IPS DF 6.9 (cell line): ENCODE data around the gene ARHGEF10L.

Experiments
- DNase-seq: peaks from one replicate; pipeline ENCODE4 v3.0.0-alpha.2; 2013; ENCODE audit warnings: low read depth, low spot score
- H3K27ac ChIP-seq: one replicate; pipeline ENCODE4 v1.5.1; 2013; ENCODE audit warnings: low read length, control low read depth
- H3K27me3 ChIP-seq: 2 replicates; pipeline ENCODE4 v1.6.1; 2013; ENCODE audit warnings: mild to moderate bottlenecking, low read length; ENCODE audit not compliant: control insufficient read depth, insufficient read depth
- H3K36me3 ChIP-seq: 2 replicates; pipeline ENCODE4 v1.6.1; 2013; ENCODE audit warnings: low read length; ENCODE audit not compliant: control insufficient read depth, insufficient read depth
- H3K4me1 ChIP-seq: 2 replicates; pipeline ENCODE4 v1.6.1; 2013; ENCODE audit warnings: low read length; ENCODE audit not compliant: control insufficient read depth, insufficient read depth
- H3K4me3 ChIP-seq: 2 replicates; pipeline ENCODE4 v1.5.1; 2013; ENCODE audit warnings: mild to moderate bottlenecking, low read length
- H3K9me3 ChIP-seq: 2 replicates; pipeline ENCODE4 v1.6.1; 2013; ENCODE audit warnings: low read length, inconsistent platforms; ENCODE audit not compliant: control insufficient read depth, insufficient read depth
- WGBS: extraction: QIAGEN DNeasy Blood & Tissue Kit; methylation state at CpG from one replicate; pipeline ENCODE4 v1.1.7; 2013; ENCODE audit warnings: mixed read lengths, missing lambda C conversion rate; ENCODE audit not compliant: insufficient read length, insufficient coverage; 5-methylcytosine and 5-hydroxymethylcytosine counted together

The ARHGEF10L gene

DNA sequence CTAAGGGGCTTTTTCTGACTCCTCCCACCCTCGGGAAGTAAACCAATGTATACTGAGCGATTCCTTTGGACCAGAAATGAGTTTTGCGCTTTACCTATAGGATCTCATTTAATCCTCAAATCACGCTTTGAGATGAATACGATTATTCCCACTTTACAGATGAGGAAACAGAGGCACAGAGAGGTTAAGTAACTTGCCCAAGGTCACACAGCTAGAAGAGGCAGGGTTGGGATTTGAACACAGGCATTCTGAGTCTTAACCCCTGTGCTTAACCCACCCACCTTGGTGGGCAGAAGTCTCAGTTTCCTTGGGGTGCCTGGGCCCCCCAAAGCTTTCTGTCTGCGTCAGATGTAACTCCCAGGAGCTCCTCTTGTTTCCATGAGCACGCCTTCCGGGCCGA, 129.8 kb downstream of the ARHGEF10L start:
- peaks cover 9% of the 10 kb centered on the region; the same call in 1 of the 2 replicates for H3K36me3 ChIP-seq
- DNase-seq: no peak
- no peak overlapping the region for H3K4me3 ChIP-seq
- H3K27me3 ChIP-seq: no peaks in the 10 kb centered on the region
- H3K9me3 ChIP-seq: no peaks in the 10 kb centered on the region
- peaks cover 3% of the 10 kb centered on the region for H3K4me1 ChIP-seq
- no peak overlapping the region for H3K27ac ChIP-seq
- no CpG with 5 or more reads among the region's 9 CpGs for WGBS

DNA sequence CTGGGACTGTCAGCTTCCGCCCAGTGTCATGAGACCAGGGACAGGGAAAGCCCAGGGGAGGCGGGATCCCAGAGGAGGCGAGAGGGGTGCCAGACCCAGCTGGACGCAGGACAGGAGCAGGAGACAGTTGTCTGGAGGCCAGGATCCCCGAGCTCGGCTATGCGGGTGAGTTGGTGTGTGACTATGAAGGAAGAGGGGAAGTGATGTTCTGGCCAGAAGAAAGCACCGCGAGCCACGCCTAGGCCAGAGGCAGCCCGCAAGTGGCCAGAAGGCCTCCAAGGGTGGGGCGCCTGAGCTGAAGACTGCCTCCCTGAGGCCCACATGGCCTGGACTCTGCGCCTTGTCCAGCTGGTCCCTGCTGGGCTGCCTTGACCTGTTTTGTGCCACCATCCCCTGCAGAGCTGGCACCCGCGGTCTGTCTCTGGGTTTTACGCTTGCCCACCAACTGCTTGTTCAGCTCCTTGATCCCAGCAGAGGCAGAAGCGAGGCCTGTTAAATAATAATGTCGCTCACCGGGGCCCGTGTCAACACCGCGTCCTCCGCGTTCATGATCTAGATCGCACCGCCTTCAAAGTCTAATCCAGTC, 130.5 kb downstream of the ARHGEF10L start:
- no peak for DNase-seq
- no peak overlapping the region for H3K27ac ChIP-seq

DNA sequence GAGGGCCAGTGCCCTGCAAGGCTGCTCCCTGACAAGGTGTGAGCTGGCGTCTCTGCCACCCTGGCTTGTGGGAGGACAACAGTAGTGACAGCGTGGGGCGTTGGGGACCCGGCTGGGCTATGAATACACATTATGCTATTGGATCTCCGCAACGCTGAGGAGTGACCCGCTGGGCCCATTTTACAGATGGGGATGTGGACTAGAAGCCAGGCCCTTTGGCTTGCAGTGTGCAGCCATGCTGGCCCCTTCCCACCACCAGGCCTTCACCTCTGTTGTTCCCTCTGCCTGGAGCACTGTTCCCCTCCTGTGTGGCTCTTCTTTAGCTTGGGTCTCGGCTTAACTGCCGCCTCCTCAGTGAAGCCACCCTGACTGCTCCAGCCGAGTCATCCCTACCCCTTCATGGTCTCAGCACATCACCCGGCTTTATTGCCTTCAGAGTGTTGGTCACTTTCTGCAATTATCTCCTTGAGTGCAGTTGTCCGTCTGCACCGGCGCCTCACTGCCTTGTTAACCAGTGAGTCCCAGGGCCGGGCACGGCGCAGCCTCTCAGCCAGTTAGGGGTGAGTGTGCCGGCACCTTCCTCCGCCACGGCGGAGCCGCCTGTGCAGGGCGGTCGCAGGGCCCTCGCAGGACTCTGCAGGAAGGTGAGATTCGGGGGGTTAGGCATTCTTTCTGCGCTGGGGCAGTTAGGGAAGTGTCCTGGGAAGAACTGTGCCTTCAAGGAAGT, 131.3 kb downstream of the ARHGEF10L start:
- no CpG with 5 or more reads among the region's 27 CpGs for WGBS
- Histone ChIP-seq H3K36me3 (peaks cover 7% of the 10 kb centered on the region; the same call in 1 of the 2 replicates), H3K4me3 (no peak overlapping the region), H3K9me3 (no peaks in the 10 kb centered on the region), H3K27me3 (no peaks in the 10 kb centered on the region), H3K4me1 (peaks cover 3% of the 10 kb centered on the region), H3K27ac (no peak overlapping the region)
- DNase-seq: no peak

More for the DNA sequence above, 130.5 kb downstream of the ARHGEF10L start:
- H3K27me3 ChIP-seq: no peaks in the 10 kb centered on the region
- H3K36me3 ChIP-seq: peaks cover 8% of the 10 kb centered on the region; the same call in 1 of the 2 replicates
- peaks cover 3% of the 10 kb centered on the region for H3K4me1 ChIP-seq
- no peak overlapping the region for H3K4me3 ChIP-seq
- no CpG with 5 or more reads among the region's 26 CpGs for WGBS
- H3K9me3 ChIP-seq: no peaks in the 10 kb centered on the region

DNA sequence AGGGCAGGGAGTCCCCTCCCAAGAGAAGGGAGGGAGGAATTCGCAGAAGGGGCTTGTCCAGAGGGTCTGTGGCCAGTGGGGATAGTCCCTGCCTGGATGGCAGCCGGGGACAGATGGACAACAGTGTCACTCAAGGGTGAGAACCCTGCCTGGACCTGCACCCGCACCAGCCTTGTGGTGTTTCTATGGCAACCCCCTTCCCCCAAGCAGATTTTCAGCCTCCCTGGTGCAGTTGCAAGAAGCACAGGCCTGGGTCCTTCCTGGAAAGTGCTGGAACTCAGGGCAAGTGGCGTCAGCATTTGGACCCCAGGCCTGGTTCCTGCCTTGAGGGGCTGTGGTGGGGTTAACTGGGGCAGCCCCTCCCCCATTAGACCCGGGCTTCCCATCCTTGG, 131.8 kb downstream of the ARHGEF10L start:
- peaks cover 7% of the 10 kb centered on the region; the same call in 1 of the 2 replicates for H3K36me3 ChIP-seq
- no peak overlapping the region for H3K27ac ChIP-seq
- no peak for DNase-seq
- no peaks in the 10 kb centered on the region for H3K9me3 ChIP-seq
- no CpG with 5 or more reads among the region's 5 CpGs for WGBS
- H3K4me3 ChIP-seq: no peak overlapping the region
- H3K27me3 ChIP-seq: no peaks in the 10 kb centered on the region
- H3K4me1 ChIP-seq: peaks cover 3% of the 10 kb centered on the region

DNA sequence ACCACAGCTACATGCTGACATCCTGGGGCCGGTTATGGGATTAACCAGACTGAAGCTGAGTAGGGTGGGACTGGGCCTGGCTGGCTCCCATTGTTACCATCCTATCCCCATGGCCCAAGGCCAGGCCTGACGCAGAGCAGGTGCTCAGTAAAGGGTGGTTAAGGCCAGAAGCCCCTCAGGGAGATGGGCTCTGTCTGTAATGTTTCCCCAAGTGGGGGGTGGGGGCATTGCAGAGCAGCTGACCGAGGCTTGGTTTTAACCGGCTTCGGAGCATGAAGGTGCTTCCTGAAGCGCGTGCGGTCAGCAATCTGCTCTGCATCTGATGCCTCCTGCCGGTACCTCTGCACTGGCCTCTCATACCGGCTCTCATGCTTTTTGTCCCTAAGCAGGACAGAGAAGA, 132.2 kb downstream of the ARHGEF10L start:
- WGBS: no CpG with 5 or more reads among the region's 10 CpGs
- no peak overlapping the region for H3K27ac ChIP-seq

DNA sequence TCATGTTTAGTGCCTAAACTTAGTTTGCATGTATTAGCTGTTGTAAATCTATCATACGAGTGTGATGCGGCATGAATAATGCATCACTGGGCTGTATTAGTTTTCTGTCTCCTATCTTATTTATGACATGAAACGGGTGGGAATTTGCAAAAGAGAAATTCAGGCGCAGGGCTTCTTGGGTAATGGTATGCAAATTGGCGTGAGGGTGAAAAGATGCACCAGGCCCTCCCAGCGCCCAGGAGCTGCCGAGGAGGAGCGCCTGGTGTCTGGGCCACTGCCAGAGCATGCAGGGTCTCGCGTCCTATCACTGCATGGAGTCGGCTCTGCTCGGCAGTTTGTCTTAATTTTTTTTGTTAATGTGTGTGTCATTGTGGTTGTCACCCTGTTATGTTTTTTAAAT, 132.7 kb downstream of the ARHGEF10L start:
- no CpG with 5 or more reads among the region's 12 CpGs for WGBS
- H3K4me3 ChIP-seq: no peak overlapping the region

More for the DNA sequence above, 132.2 kb downstream of the ARHGEF10L start:
- Histone ChIP-seq H3K4me1 (peaks cover 3% of the 10 kb centered on the region), H3K27me3 (no peaks in the 10 kb centered on the region), H3K9me3 (no peaks in the 10 kb centered on the region), H3K36me3 (peaks cover 7% of the 10 kb centered on the region; the same call in 1 of the 2 replicates), H3K4me3 (no peak overlapping the region)
- no peak for DNase-seq

DNA sequence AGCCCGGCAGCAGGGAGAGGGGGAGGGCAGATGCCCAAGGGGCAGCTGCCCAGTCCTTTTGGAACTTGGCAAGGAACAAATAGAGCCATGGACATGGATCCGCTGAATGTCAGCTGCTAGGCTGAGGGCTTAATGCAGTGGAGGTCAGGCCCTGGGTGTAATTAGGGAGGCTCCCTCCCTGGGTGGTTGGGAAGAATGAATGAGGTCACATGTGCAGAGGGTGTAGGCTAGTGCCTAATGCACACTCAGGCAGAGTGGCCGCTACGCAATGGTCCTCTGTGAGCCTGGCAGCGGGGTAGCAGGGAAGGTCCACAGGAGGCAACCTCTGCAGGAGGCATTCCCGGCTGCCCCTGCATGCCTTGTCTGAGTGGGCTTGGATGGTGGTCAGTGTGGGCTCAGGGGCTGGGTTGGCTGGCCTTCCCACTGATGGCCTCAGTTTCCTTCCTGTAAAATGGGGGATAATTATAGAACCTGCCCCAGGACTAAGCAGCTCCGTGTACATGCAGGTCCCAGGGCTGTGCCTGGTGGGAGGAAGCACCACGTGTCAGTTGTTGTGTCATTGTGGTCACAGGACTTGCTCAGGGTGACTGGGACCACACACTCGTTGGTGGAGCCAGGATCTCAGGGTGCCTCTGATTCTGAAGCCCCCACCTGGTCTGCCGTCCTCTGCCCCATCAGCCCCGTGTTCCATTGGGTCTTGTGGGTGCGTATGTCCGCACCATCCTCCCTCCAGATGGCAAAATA, 134.0 kb downstream of the ARHGEF10L start:
- no CpG with 5 or more reads among the region's 13 CpGs for WGBS
- no peaks in the 10 kb centered on the region for H3K9me3 ChIP-seq
- H3K4me3 ChIP-seq: no peak overlapping the region
- no peak for DNase-seq
- H3K27ac ChIP-seq: no peak overlapping the region
- peaks cover 3% of the 10 kb centered on the region for H3K4me1 ChIP-seq
- no peaks in the 10 kb centered on the region for H3K27me3 ChIP-seq
- peaks cover 5% of the 10 kb centered on the region; the same call in 1 of the 2 replicates for H3K36me3 ChIP-seq

More for the DNA sequence above, 132.7 kb downstream of the ARHGEF10L start:
- Histone ChIP-seq H3K27ac (no peak overlapping the region), H3K9me3 (no peaks in the 10 kb centered on the region), H3K36me3 (peaks cover 7% of the 10 kb centered on the region; the same call in 1 of the 2 replicates), H3K27me3 (no peaks in the 10 kb centered on the region), H3K4me1 (peaks cover 3% of the 10 kb centered on the region)
- DNase-seq: no peak

DNA sequence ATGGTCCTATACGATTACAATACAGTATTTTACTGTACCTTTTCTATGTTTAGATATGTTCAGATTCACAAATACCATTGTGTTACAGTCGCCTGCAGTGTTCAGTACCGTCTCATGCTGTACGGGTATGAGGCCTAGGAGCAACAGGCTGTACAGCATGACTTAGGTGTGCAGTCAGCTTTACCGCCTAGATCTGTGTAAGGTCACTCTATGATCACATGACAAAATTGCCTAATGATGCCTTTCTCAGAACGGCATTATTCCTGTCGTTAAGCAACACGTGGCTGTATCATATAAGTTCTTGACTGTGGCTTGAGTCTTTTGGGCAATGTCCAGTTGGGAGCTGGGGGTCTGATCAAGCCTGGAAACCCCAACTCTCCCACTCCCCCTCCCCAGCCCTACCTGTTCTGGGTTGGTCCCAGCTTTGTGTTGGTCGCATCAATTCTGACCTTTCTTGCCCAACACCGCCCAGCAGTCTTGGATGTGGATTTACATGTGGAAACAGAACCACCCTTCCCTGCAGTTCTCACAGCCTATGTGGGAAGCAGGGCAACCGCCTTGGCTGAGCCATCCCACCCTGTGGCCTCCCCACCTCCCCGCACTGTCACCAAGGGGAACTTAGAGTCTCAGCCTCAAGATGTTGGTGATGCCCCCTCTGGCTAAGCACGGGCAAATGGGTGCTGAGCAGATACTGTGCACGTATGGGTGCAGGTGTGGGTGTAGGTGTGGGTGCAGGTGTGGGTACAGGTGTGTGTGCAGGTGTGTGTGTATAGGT, 135.4 kb downstream of the ARHGEF10L start:
- no peak for DNase-seq
- no CpG with 5 or more reads among the region's 14 CpGs for WGBS
- Histone ChIP-seq H3K27ac (no peak overlapping the region), H3K4me3 (no peak overlapping the region), H3K4me1 (peaks cover 3% of the 10 kb centered on the region), H3K27me3 (no peaks in the 10 kb centered on the region), H3K9me3 (no peaks in the 10 kb centered on the region), H3K36me3 (no peaks in the 10 kb centered on the region; the same call in 1 of the 2 replicates)

DNA sequence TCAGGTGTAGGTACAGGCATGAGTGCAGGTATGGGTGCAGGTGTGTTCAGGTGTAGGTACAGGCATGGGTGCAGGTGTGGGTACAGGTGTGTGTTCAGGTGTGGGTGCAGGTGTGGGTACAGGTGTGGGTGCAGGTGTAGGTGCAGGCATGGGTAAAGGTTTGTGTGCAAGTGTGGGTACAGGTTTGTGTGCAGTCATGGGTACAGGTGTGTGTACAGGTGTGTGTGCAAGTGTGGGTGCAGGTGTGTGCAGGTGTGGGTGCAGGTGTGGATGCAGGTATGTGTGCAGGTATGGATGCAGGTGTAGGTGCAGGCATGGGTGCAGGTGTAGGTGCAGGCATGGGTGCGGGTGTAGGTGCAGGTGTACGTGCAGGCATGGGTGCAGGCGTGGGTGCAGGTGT, 136.2 kb downstream of the ARHGEF10L start:
- DNase-seq: no peak
- H3K36me3 ChIP-seq: no peaks in the 10 kb centered on the region; the same call in 1 of the 2 replicates
- no peaks in the 10 kb centered on the region for H3K9me3 ChIP-seq
- peaks cover 3% of the 10 kb centered on the region for H3K4me1 ChIP-seq
- WGBS: no CpG with 5 or more reads among the region's 3 CpGs
- no peak overlapping the region for H3K27ac ChIP-seq
- no peak overlapping the region for H3K4me3 ChIP-seq
- H3K27me3 ChIP-seq: no peaks in the 10 kb centered on the region
